H1 (cell line): ENCODE data around the gene RTN4RL1. TPM values are rescaled to one million over a fixed set of nuclear protein-coding genes. Genes with fewer than 3 reads are reported as not detected.

Experiments
- CTCF ChIA-PET: fragments of 300-600 bp; sonication (Branson Sonifier 250); formaldehyde crosslinking; loops from one replicate; lab custom pipeline; 2021; ENCODE audit not compliant: partially characterized antibody; lab: Charles Lee
- POLR2A ChIA-PET: fragments of 300-600 bp; sonication (Branson Sonifier 250); formaldehyde crosslinking; loops from one replicate; lab custom pipeline; 2021; ENCODE audit warnings: inconsistent platforms; ENCODE audit not compliant: partially characterized antibody; lab: Charles Lee
- DNase-seq, 2 experiments: peaks; one replicate each; pipeline versions ENCODE4 v3.0.0 to v3.0.0-alpha.2; 2010 to 2022; ENCODE audit warnings: low spot score in 2 of 2, low read depth in 1 of 2, mixed read lengths in 1 of 2
- FAIRE-seq: peaks from 2 replicates; lab custom pipeline; 2011; peaks lifted over from hg19 to GRCh38; lab: Jason Lieb, UNC
- H2AFZ ChIP-seq: 2 replicates; pipeline ENCODE4 v1.8.1; 2012; ENCODE audit warnings: low read length, inconsistent platforms
- H2AK5ac ChIP-seq: 2 replicates; pipeline ENCODE4 v1.6.1; 2013; ENCODE audit warnings: low read depth, low read length
- H2BK120ac ChIP-seq: replicated peaks from 2 replicates; pipeline ENCODE3; 2013; ENCODE audit warnings: low read depth, low read length, inconsistent platforms
- H2BK12ac ChIP-seq: 2 replicates; pipeline ENCODE4 v1.6.1; 2013; ENCODE audit warnings: low read depth, low read length
- H2BK15ac ChIP-seq: 2 replicates; pipeline ENCODE4 v1.6.1; 2013; ENCODE audit warnings: low read length
- H2BK20ac ChIP-seq: 2 replicates; pipeline ENCODE4 v1.6.1; 2013; ENCODE audit warnings: low read length
- H2BK5ac ChIP-seq: 2 replicates; pipeline ENCODE4 v1.6.1; 2013; ENCODE audit warnings: low read depth, low read length
- H3K14ac ChIP-seq: 2 replicates; pipeline ENCODE4 v1.6.1; 2013; ENCODE audit warnings: inconsistent platforms; ENCODE audit not compliant: insufficient read length
- H3K18ac ChIP-seq: 2 replicates; pipeline ENCODE4 v1.6.1; 2013; ENCODE audit warnings: low read length; ENCODE audit errors: extremely low read depth
- H3K23ac ChIP-seq: 2 replicates; pipeline ENCODE4 v1.6.1; 2013; ENCODE audit warnings: inconsistent platforms; ENCODE audit not compliant: insufficient read length
- H3K23me2 ChIP-seq: 2 replicates; pipeline ENCODE4 v1.6.1; 2013; ENCODE audit warnings: low read depth, low read length
- H3K27ac ChIP-seq: 2 replicates; pipeline ENCODE4 v1.6.1; 2011; ENCODE audit warnings: low read depth, low read length, inconsistent platforms
- H3K27me3 ChIP-seq, 4 experiments: replicated peaks in 1 of 4; 1 replicate in 1 of 4; 2 replicates in 3 of 4; pipeline versions ENCODE4 v1.6.1 to v1.8.1; 2011 to 2013; ENCODE audit warnings: low read length in 3 of 4, mild to moderate bottlenecking in 3 of 4, inconsistent platforms in 2 of 4, mixed read lengths in 2 of 4, moderate library complexity in 1 of 4; ENCODE audit not compliant: control insufficient read depth in 3 of 4, insufficient read depth in 3 of 4; ENCODE audit errors: extremely low read depth in 1 of 4
- H3K36me3 ChIP-seq, 4 experiments: 2 replicates each; pipeline versions ENCODE4 v1.6.1 to v1.8.1; 2011 to 2013; ENCODE audit warnings: mild to moderate bottlenecking in 4 of 4, low read length in 3 of 4, moderate library complexity in 2 of 4, control low read depth in 1 of 4, inconsistent platforms in 1 of 4; ENCODE audit not compliant: insufficient read depth in 4 of 4, control insufficient read depth in 2 of 4
- H3K4ac ChIP-seq: replicated peaks from 2 replicates; pipeline ENCODE3; 2013; ENCODE audit warnings: low read length, low read depth, mixed read lengths, inconsistent platforms; ENCODE audit not compliant: insufficient read length
- H3K4me1 ChIP-seq, 4 experiments: replicated peaks in 1 of 4; 1 replicate in 1 of 4; 2 replicates in 3 of 4; pipeline versions ENCODE4 v1.6.1 to v1.8.1; 2011 to 2013; ENCODE audit warnings: low read length in 3 of 4, inconsistent platforms in 2 of 4, mixed read lengths in 1 of 4; ENCODE audit not compliant: insufficient read depth in 4 of 4, control insufficient read depth in 3 of 4
- H3K4me2 ChIP-seq, 2 experiments: 2 replicates each; pipeline versions ENCODE4 v1.6.1 to v1.8.1; 2011 to 2013; ENCODE audit warnings: low read depth in 2 of 2, low read length in 2 of 2, control low read depth in 1 of 2, inconsistent platforms in 1 of 2, mild to moderate bottlenecking in 1 of 2; ENCODE audit not compliant: insufficient read depth in 1 of 2
- H3K4me3 ChIP-seq, 4 experiments: fragments of 200-600, 300-600 bp in 1 of 4; sonication (generic), shearing (Covaris generic), sonication (Bioruptor Twin) in 1 of 4; 2 replicates each; pipeline versions ENCODE4 v1.5.1 to v1.8.1; 2011 to 2016; ENCODE audit warnings: low read length in 4 of 4, low read depth in 3 of 4, control low read depth in 2 of 4, inconsistent platforms in 2 of 4, mild to moderate bottlenecking in 2 of 4, mixed read lengths in 1 of 4, moderate library complexity in 1 of 4; ENCODE audit not compliant: insufficient read depth in 2 of 4; ENCODE audit errors: extremely low read depth in 1 of 4
- H3K56ac ChIP-seq: replicated peaks from 2 replicates; pipeline ENCODE3; 2013; ENCODE audit warnings: low read depth, mild to moderate bottlenecking, mixed read lengths, low read length, inconsistent platforms; ENCODE audit not compliant: insufficient read length
- H3K79me1 ChIP-seq: 2 replicates; pipeline ENCODE4 v1.6.1; 2013; ENCODE audit warnings: low read depth, low read length, control low read depth
- H3K79me2 ChIP-seq, 2 experiments: 2 replicates each; pipeline versions ENCODE4 v1.6.1 to v1.8.1; 2012 to 2013; ENCODE audit warnings: low read length in 2 of 2, mild to moderate bottlenecking in 2 of 2, inconsistent platforms in 1 of 2; ENCODE audit not compliant: insufficient read depth in 2 of 2, control insufficient read depth in 1 of 2
- H3K9ac ChIP-seq, 4 experiments: replicated peaks in 1 of 4; 1 replicate in 1 of 4; 2 replicates in 3 of 4; pipeline versions ENCODE4 v1.6.1 to v1.8.1; 2011 to 2013; ENCODE audit warnings: low read depth in 3 of 4, low read length in 3 of 4, control low read depth in 2 of 4, mild to moderate bottlenecking in 2 of 4, moderate library complexity in 2 of 4, inconsistent platforms in 1 of 4; ENCODE audit errors: extremely low read depth in 1 of 4
- H3K9me3 ChIP-seq, 2 experiments: 2 replicates each; pipeline versions ENCODE4 v1.6.1 to v1.8.1; 2012 to 2013; ENCODE audit warnings: mild to moderate bottlenecking in 2 of 2, moderate library complexity in 2 of 2, control low read depth in 1 of 2, inconsistent platforms in 1 of 2, low read depth in 1 of 2, low read length in 1 of 2, mixed read lengths in 1 of 2; ENCODE audit not compliant: insufficient read depth in 2 of 2
- H4K20me1 ChIP-seq, 2 experiments: replicated peaks in 1 of 2; 2 replicates each; pipeline versions ENCODE3 to v1.8.1; 2011 to 2013; ENCODE audit warnings: inconsistent platforms in 2 of 2, low read length in 2 of 2, mild to moderate bottlenecking in 1 of 2; ENCODE audit not compliant: insufficient read depth in 2 of 2, control insufficient read depth in 1 of 2
- H4K5ac ChIP-seq: 2 replicates; pipeline ENCODE4 v1.6.1; 2013; ENCODE audit warnings: low read length, low read depth, mixed read lengths, inconsistent platforms; ENCODE audit not compliant: insufficient read length
- H4K8ac ChIP-seq: 2 replicates; pipeline ENCODE4 v1.8.0; 2013; ENCODE audit warnings: mild to moderate bottlenecking, moderate library complexity, low read length, inconsistent platforms; ENCODE audit not compliant: insufficient read depth; ENCODE audit errors: extremely low read depth
- H4K91ac ChIP-seq: replicated peaks from 2 replicates; pipeline ENCODE3; 2013; ENCODE audit warnings: low read length, mixed read lengths, inconsistent platforms; ENCODE audit not compliant: insufficient read length
- ASH2L ChIP-seq: fragments of 200-600, 300-600 bp; sonication (generic); IDR thresholded peaks from one replicate; pipeline ENCODE4 v1.7.1; 2017; ENCODE audit warnings: low read length
- ATF2 ChIP-seq: IDR thresholded peaks from 2 replicates; pipeline ENCODE4 v1.6.1; 2012; ENCODE audit warnings: low read length, inconsistent platforms
- CHD1 ChIP-seq: IDR thresholded peaks from 2 replicates; pipeline ENCODE4 v1.6.1; 2012; ENCODE audit warnings: low read depth, low read length, improper control_type of control experiment
- FOSL1 ChIP-seq: IDR thresholded peaks from 2 replicates; pipeline ENCODE4 v1.6.1; 2011; ENCODE audit warnings: mild to moderate bottlenecking, low read depth, low read length, moderate library complexity; ENCODE audit not compliant: insufficient read depth
- JUN ChIP-seq: IDR thresholded peaks from 2 replicates; pipeline ENCODE4 v1.6.1; 2011; ENCODE audit warnings: low read depth, mild to moderate bottlenecking, improper control_type of control experiment, low read length
- JUND ChIP-seq: IDR thresholded peaks from 2 replicates; pipeline ENCODE4 v1.6.1; 2011; ENCODE audit warnings: mild to moderate bottlenecking, improper control_type of control experiment, low read length
- POLR2AphosphoS5 ChIP-seq: IDR thresholded peaks from 2 replicates; pipeline ENCODE4 v1.6.1; 2011; ENCODE audit warnings: low read depth, low read length
- RFX5 ChIP-seq: IDR thresholded peaks from 2 replicates; pipeline ENCODE4 v1.6.1; 2011; ENCODE audit warnings: low read depth, low read length, improper control_type of control experiment, borderline replicate concordance
- SUZ12 ChIP-seq: fragments of 200-600 bp; sonication (generic); IDR thresholded peaks from 2 replicates; pipeline ENCODE4 v1.6.1; 2012; ENCODE audit warnings: mild to moderate bottlenecking, inconsistent platforms, low read length, moderate library complexity, mixed read lengths
- TEAD4 ChIP-seq: IDR thresholded peaks from 2 replicates; pipeline ENCODE4 v1.6.1; 2012; ENCODE audit warnings: low read depth, low read length, inconsistent platforms, mixed read lengths
- WGBS, 2 experiments: shearing (Covaris generic) in 1 of 2; methylation state at CpG; one replicate each; pipeline versions ENCODE4 v1.1.6 to v1.1.7; 2013 to 2015; ENCODE audit warnings: low lambda C conversion rate in 2 of 2, mixed read lengths in 2 of 2, inconsistent platforms in 1 of 2, low coverage in 1 of 2, missing lambda C conversion rate in 1 of 2; ENCODE audit not compliant: insufficient replicate concordance in 2 of 2, insufficient coverage in 1 of 2, insufficient read length in 1 of 2; ENCODE audit errors: extremely low coverage in 1 of 2, missing lambda C conversion rate in 1 of 2; 5-methylcytosine and 5-hydroxymethylcytosine counted together
- polyA plus RNA-seq, 7 experiments: library from polyadenylated mRNA; depleted of rRNA in 3 of 7; stranded (reverse) in 5 of 7; unstranded in 2 of 7; fragments of >200 nt in 5 of 7; fragments of 200-250 nt in 2 of 7; gene quantifications; 1 replicate in 5 of 7; 2 replicates in 1 of 7; 4 replicates in 1 of 7; pipeline versions ENCODE4 v1.2.1 to v1.2.3, GENCODE V29; 2011 to 2013; ENCODE audit warnings: missing spikeins in 2 of 7, mixed read lengths in 2 of 7
- total RNA-seq: library from RNA; stranded (reverse); fragmentation: NEBNext Ultra II Directional; extraction: Animal tissue kit (Norgen Biotek cat#: 25700); gene quantifications from 2 replicates; pipeline ENCODE4 v1.2.1, GENCODE V29; 2021

RTN4RL1 gene
- total and polyA plus RNA-seq, 2 of the 8 experiments (the other 6 are each of a cell fraction or from before 2014, with no cell fraction given) = 0.09 TPM; not detected in 1

GRCh38 chr17:2009737-2010136, 15.4 kb downstream of the RTN4RL1 start:
- Histone ChIP-seq H3K18ac (no peak overlapping the region), H3K14ac (no peak overlapping the region), H3K23me2 (no peaks in the 10 kb centered on the region), H4K20me1 (no peaks in the 10 kb centered on the region), H4K91ac (no peak overlapping the region), H2BK15ac (no peak overlapping the region), H2AK5ac (no peak overlapping the region), H3K27ac (no peak overlapping the region), H3K56ac (no peak overlapping the region), H2BK120ac (no peak overlapping the region), H3K23ac (no peak overlapping the region), H3K9me3 (no peaks in the 10 kb centered on the region), H2BK12ac (no peak overlapping the region), H3K79me1 (no peaks in the 10 kb centered on the region), H3K4ac (no peak overlapping the region), H2BK5ac (no peak overlapping the region), H2AFZ (no peak overlapping the region), H3K36me3 (no peaks in the 10 kb centered on the region), H3K9ac (no peak overlapping the region), H4K8ac (no peak overlapping the region), H2BK20ac (no peak overlapping the region), H4K5ac (no peak overlapping the region), H3K4me1 (peaks cover 0 to 13% (median 2%) of the 10 kb centered on the region in 4 experiments; a peak in 2 of 7 replicates), H3K4me3 (no peak overlapping the region), H3K27me3 (peaks cover 0 to 7% (median 3%) of the 10 kb centered on the region in 4 experiments; a peak in 3 of 7 replicates), H3K4me2 (no peak overlapping the region), H3K79me2 (no peaks in the 10 kb centered on the region)
- 91% methylated on average over 9 of the region's 10 CpGs; no CpG with 5 or more reads in 1 of the 2 experiments for WGBS, 2 experiments
- POLR2A ChIA-PET = no interaction called here
- CTCF ChIA-PET = interaction anchor here (0.6 to 1.7 kb wide), 3 partner anchors 73 to 299 kb away, joined by 3 to 4 read pairs (median 3); no protein-coding TSS in a partner anchor
- DNase-seq = no peak
- FAIRE-seq = no peak
- no peak for TF ChIP-seq POLR2AphosphoS5
- TF ChIP-seq FOSL1 = no peak
- no peak for TF ChIP-seq ATF2
- TF ChIP-seq JUND = no peak
- no peak for TF ChIP-seq CHD1
- no peak for TF ChIP-seq ASH2L
- TF ChIP-seq SUZ12 = no peak
- no peak for TF ChIP-seq JUN
- TF ChIP-seq TEAD4 = no peak
- TF ChIP-seq RFX5 = no peak
